K562 (cell line): ENCODE data around the gene POLR1C. TPM values are rescaled to one million over a fixed set of nuclear protein-coding genes. Genes with fewer than 3 reads are reported as not detected.

Experiments used
- CXXC5 ChIP-seq: fragments of 250-450 bp; sonication (Bioruptor Pico); IDR thresholded peaks from 2 replicates; pipeline ENCODE4 v1.8.0; 2022; ENCODE audit warnings: inconsistent platforms, mild to moderate bottlenecking, moderate library complexity
- DIDO1 ChIP-seq: fragments of 450-650 bp; IDR thresholded peaks from 2 replicates; pipeline ENCODE4 v1.6.1; 2016; ENCODE audit warnings: low read depth, missing biosample characterization, missing genetic modification characterization
- E4F1 ChIP-seq: fragments of 250-450 bp; sonication (Bioruptor Pico); IDR thresholded peaks from 2 replicates; pipeline ENCODE4 v1.5.0; 2021; ENCODE audit warnings: mild to moderate bottlenecking, borderline replicate concordance
- KDM1A ChIP-seq, 2 experiments: fragments of 450-650 bp; IDR thresholded peaks; 2 replicates each; pipeline ENCODE4 v1.6.1; 2016; ENCODE audit warnings: mild to moderate bottlenecking in 2 of 2
- KDM4B ChIP-seq, 2 experiments: fragments of 450-650 bp in 1 of 2; sonication (generic) in 1 of 2; IDR thresholded peaks; 2 replicates each; pipeline ENCODE4 v1.6.1; 2016 to 2017; ENCODE audit warnings: borderline replicate concordance in 2 of 2, antibody characterized with exemption in 1 of 2, low read depth in 1 of 2, mild to moderate bottlenecking in 1 of 2
- KLF13 ChIP-seq: fragments of 450-650 bp; IDR thresholded peaks from 2 replicates; pipeline ENCODE4 v1.6.1; 2016; ENCODE audit warnings: missing genetic modification characterization, low read depth, mild to moderate bottlenecking, missing compliant biosample characterization, moderate library complexity, borderline replicate concordance
- MLX ChIP-seq, 2 experiments: fragments of 450-650 bp in 1 of 2; sonication (generic) in 1 of 2; formaldehyde crosslinking; conservative IDR thresholded peaks; 2 replicates each; pipeline versions ENCODE4 v1.4.0 to v1.8.1; 2020 to 2022; ENCODE audit warnings: mild to moderate bottlenecking in 1 of 2, missing genetic modification reagents in 1 of 2
- NR2C2 ChIP-seq, 2 experiments: fragments of 200-800 bp in 1 of 2; sonication (Bioruptor generic) in 1 of 2; sonication (generic) in 1 of 2; formaldehyde crosslinking in 1 of 2; IDR thresholded peaks; 2 replicates each; pipeline versions ENCODE4 v1.6.1 to v1.8.0; 2016 to 2022; ENCODE audit warnings: mild to moderate bottlenecking in 1 of 2, missing compliant biosample characterization in 1 of 2, missing genetic modification characterization in 1 of 2, missing genetic modification reagents in 1 of 2
- SFPQ ChIP-seq: fragments of 200-400 bp; formaldehyde crosslinking; IDR thresholded peaks from 2 replicates; pipeline ENCODE4 v1.6.1; 2017; ENCODE audit warnings: mild to moderate bottlenecking, low read depth, low read length, moderate library complexity
- ZBTB1 ChIP-seq: sonication (generic); formaldehyde crosslinking; IDR thresholded peaks from 2 replicates; pipeline ENCODE4 v1.8.1; 2023; ENCODE audit warnings: missing genetic modification reagents, low read depth, mild to moderate bottlenecking, borderline replicate concordance
- ZBTB11 ChIP-seq, 3 experiments: fragments of 200-800 bp in 1 of 3; fragments of 250-450 bp in 1 of 3; fragments of 450-650 bp in 1 of 3; sonication (Bioruptor Pico) in 1 of 3; sonication (Bioruptor generic) in 1 of 3; formaldehyde crosslinking in 1 of 3; IDR thresholded peaks; 2 replicates each; pipeline versions ENCODE4 v1.6.1 to v1.8.0; 2016 to 2022; ENCODE audit warnings: mild to moderate bottlenecking in 2 of 3, missing genetic modification characterization in 2 of 3, missing compliant biosample characterization in 1 of 3, moderate library complexity in 1 of 3
- ZBTB8A ChIP-seq: fragments of 450-650 bp; IDR thresholded peaks from 2 replicates; pipeline ENCODE4 v1.6.1; 2018; ENCODE audit warnings: mild to moderate bottlenecking, moderate library complexity; ENCODE audit not compliant: partially characterized antibody
- ZNF589 ChIP-seq: fragments of 200-800 bp; sonication (Bioruptor generic); IDR thresholded peaks from 2 replicates; pipeline ENCODE4 v1.6.1; 2016; ENCODE audit warnings: low read depth, missing genetic modification characterization, missing compliant biosample characterization
- ZNF785 ChIP-seq: fragments of 250-450 bp; sonication (Bioruptor Pico); IDR thresholded peaks from 2 replicates; pipeline ENCODE4 v1.4.0; 2020; ENCODE audit warnings: mild to moderate bottlenecking
- ZZZ3 ChIP-seq: fragments of 450-650 bp; IDR thresholded peaks from 2 replicates; pipeline ENCODE4 v1.6.1; 2016; ENCODE audit warnings: antibody characterized with exemption, mild to moderate bottlenecking, moderate library complexity
- polyA plus RNA-seq, 8 experiments: library from polyadenylated mRNA; depleted of rRNA in 4 of 8; stranded (reverse) in 5 of 8; unstranded in 3 of 8; fragments of >200 nt; fragmentation: Nextera tagmentation in 2 of 8; fragmentation: Illumina TruSeq in 1 of 8; extraction: Ambion mirVana in 2 of 8; extraction: Trizol in 1 of 8; gene quantifications; 2 replicates each; pipeline versions ENCODE4 v1.2.1 to v1.2.3, GENCODE V29; 2011 to 2014; ENCODE audit warnings: inconsistent platforms in 1 of 8, missing spikeins in 1 of 8
- total RNA-seq, 7 experiments: library from RNA; depleted of rRNA in 6 of 7; stranded (reverse); fragments of >200 nt in 6 of 7; fragmentation: Illumina TruSeq in 2 of 7; extraction: Trizol in 2 of 7; gene quantifications; 2 replicates each; pipeline versions ENCODE4 v1.2.1 to v1.2.3, GENCODE V29; 2011 to 2021; ENCODE audit warnings: low replicate concordance in 1 of 7

POLR1C gene
- total and polyA plus RNA-seq, 9 of the 15 experiments (the other 6 are each of a cell fraction or from before 2014, with no cell fraction given), result 83.5 to 429 (median 120) TPM

- TF ChIP-seq SFPQ, result no peak
- peak; percentile 89 for TF ChIP-seq CXXC5 (CRISPR knock-in tag)
- TF ChIP-seq ZBTB1 (CRISPR knock-in tag), result 0 out of 2 replicates have a peak, but pooled peaks have one; percentile 17
- TF ChIP-seq ZBTB8A, result no peak
- TF ChIP-seq KDM1A (IDR thresholded peaks at IDR 0.05), result no peak
- peak; percentile 86 for TF ChIP-seq ZZZ3
- TF ChIP-seq KDM4B (IDR thresholded peaks at IDR 0.05; ENCODE audit: borderline replicate concordance in 2 of 2, low read depth in 1 of 2), result peak in 1 of 2 experiments; percentile 95; a peak in 2 of 4 replicates
- no peak for TF ChIP-seq E4F1 (CRISPR knock-in tag)
- 0 out of 2 replicates have a peak, but pooled peaks have one; percentile 18 for TF ChIP-seq KLF13 (tag)
- 0 out of 2 replicates have a peak, but pooled peaks have one; percentile 24 for TF ChIP-seq ZNF589
- TF ChIP-seq ZBTB11 (CRISPR knock-in tag; IDR thresholded peaks at IDR 0.05), result peak; percentile 91 to 99 (median 97); a peak in 5 of 6 replicates
- no peak for TF ChIP-seq NR2C2 (CRISPR knock-in tag; IDR thresholded peaks at IDR 0.05)
- TF ChIP-seq NR2C2 (tag; IDR thresholded peaks at IDR 0.05), result peak; percentile 82
- peak; percentile 81; the same call in 1 of the 2 replicates for TF ChIP-seq DIDO1 (tag)
- TF ChIP-seq ZNF785 (CRISPR knock-in tag), result no peak
- 0 out of 4 replicates have a peak, but pooled peaks of 1 of the 2 experiments have one; percentile 67 for TF ChIP-seq MLX (CRISPR knock-in tag; conservative IDR thresholded peaks at IDR 0.05)
These were observed at the start of gene POLR1C, which contains the start of gene YIPF3 (continued) for GRCh38 chr6:43516697-43517504.
